Suprapubic skin (tissue), 4 donors: ENCODE results near the gene LHPP.

Experiments
- CTCF ChIP-seq, 2 donors: fragments of 200-600 bp in 1 of 2; fragments of 450-650 bp in 1 of 2; sonication (generic) in 1 of 2; IDR thresholded peaks; one replicate each; pipeline ENCODE4 v1.5.1; 2016 to 2019; ENCODE audit warnings: antibody characterized with exemption in 2 of 2, mild to moderate bottlenecking in 1 of 2, moderate library complexity in 1 of 2
- EP300 ChIP-seq: sonication (generic); formaldehyde crosslinking; IDR thresholded peaks from one replicate; pipeline ENCODE4 v1.6.1; 2017; ENCODE audit warnings: antibody characterized with exemption
- POLR2AphosphoS5 ChIP-seq, 3 donors: sonication (generic); formaldehyde crosslinking; IDR thresholded peaks; one replicate each; pipeline ENCODE4 v1.6.1; 2017; ENCODE audit warnings: antibody characterized with exemption in 3 of 3

- TF ChIP-seq EP300: no peak
- no peak for TF ChIP-seq POLR2AphosphoS5 (IDR thresholded peaks at IDR 0.05)
- peak; percentile 57 to 92 for TF ChIP-seq CTCF (IDR thresholded peaks at IDR 0.05)
These were observed 68.6 kb downstream of the LHPP start for GRCh38 chr10:124530215-124530665.
